GM12878 (cell line): ENCODE data around the gene ITPKB. TPM values are rescaled to one million over a fixed set of nuclear protein-coding genes. Genes with fewer than 3 reads are reported as not detected.

Experiments used
- ATAC-seq: fragments of 200-7000 bp; cut with Tn5 transposase; 3 replicates; pipeline ENCODE4 v1.9.1; 2020; ENCODE audit warnings: mild to moderate bottlenecking, moderate library complexity
- BruUV-seq: library from RNA; stranded (reverse); fragments of 400-500 nt; replicated peaks from 2 replicates; lab custom pipeline; 2021; lab: Mats Ljungman, UMichigan
- CTCF ChIA-PET: fragments of 300-600 bp; sonication (Branson Sonifier 250); formaldehyde crosslinking; extraction: SDS; loops from one replicate; lab custom pipeline; 2021; ENCODE audit warnings: inconsistent platforms; lab: Yijun Ruan, JAX
- POLR2A ChIA-PET: fragments of 350-600 bp; formaldehyde crosslinking; extraction: SDS; loops from one replicate; lab custom pipeline; 2021; ENCODE audit warnings: inconsistent platforms; lab: Charles Lee
- RAD21 ChIA-PET: fragments of 300-600 bp; sonication (Branson Sonifier 250); formaldehyde crosslinking; loops from one replicate; lab custom pipeline; 2023; ENCODE audit warnings: antibody characterized with exemption; ENCODE audit not compliant: unreplicated experiment; lab: Charles Lee
- SMC1A ChIA-PET: fragments of 300-600 bp; sonication (Branson Sonifier 250); formaldehyde crosslinking; loops from one replicate; lab custom pipeline; 2023; ENCODE audit not compliant: unreplicated experiment, uncharacterized antibody; lab: Charles Lee
- DNase-seq: peaks from one replicate; pipeline ENCODE4 v3.0.0-alpha.2; 2011; ENCODE audit warnings: low read depth, low spot score
- FAIRE-seq: peaks from 3 replicates; lab custom pipeline; 2011; peaks lifted over from hg19 to GRCh38; lab: Jason Lieb, UNC
- H2AFZ ChIP-seq: 2 replicates; pipeline ENCODE4 v1.6.0; 2011; ENCODE audit warnings: low read depth, low read length, control low read depth; ENCODE audit not compliant: control insufficient read depth
- H3K27ac ChIP-seq: 2 replicates; pipeline ENCODE4 v1.5.1; 2011; ENCODE audit warnings: control low read depth; ENCODE audit not compliant: control insufficient read depth, insufficient read depth
- H3K27me3 ChIP-seq, 2 experiments: replicated peaks in 1 of 2; 2 replicates each; pipeline versions ENCODE4 v1.6.0 to v1.6.1; 2011; ENCODE audit warnings: low read length in 1 of 2; ENCODE audit not compliant: control insufficient read depth in 2 of 2, insufficient read depth in 2 of 2
- H3K36me3 ChIP-seq, 2 experiments: 2 replicates each; pipeline ENCODE4 v1.5.1; 2011; ENCODE audit warnings: low read length in 1 of 2; ENCODE audit not compliant: control insufficient read depth in 2 of 2, insufficient read depth in 2 of 2
- H3K4me1 ChIP-seq: 2 replicates; pipeline ENCODE4 v1.6.1; 2011; ENCODE audit warnings: mild to moderate bottlenecking, low read length, moderate library complexity, mixed read lengths; ENCODE audit not compliant: control insufficient read depth, insufficient read depth
- H3K4me2 ChIP-seq: 2 replicates; pipeline ENCODE4 v1.6.0; 2011; ENCODE audit warnings: control low read depth; ENCODE audit not compliant: control insufficient read depth, insufficient read depth
- H3K4me3 ChIP-seq: fragments of 200-600 bp; sonication (generic); 2 replicates; pipeline ENCODE4 v1.5.1; 2016
- H3K79me2 ChIP-seq: 2 replicates; pipeline ENCODE4 v1.6.0; 2011; ENCODE audit warnings: low read length; ENCODE audit not compliant: control insufficient read depth, insufficient read depth
- H3K9ac ChIP-seq: 2 replicates; pipeline ENCODE4 v1.8.0; 2011; ENCODE audit warnings: low read length, control low read depth, mixed read lengths; ENCODE audit not compliant: control insufficient read depth, insufficient read depth
- H3K9me3 ChIP-seq: replicated peaks from 3 replicates; pipeline ENCODE4 v1.5.1; 2011; ENCODE audit warnings: mild to moderate bottlenecking, low read length; ENCODE audit not compliant: control insufficient read depth, insufficient read depth
- H4K20me1 ChIP-seq: 2 replicates; pipeline ENCODE4 v1.6.0; 2011; ENCODE audit not compliant: control insufficient read depth, insufficient read depth
- BHLHE40 ChIP-seq, 2 experiments: fragments of 450-650 bp in 1 of 2; IDR thresholded peaks; 2 replicates each; pipeline ENCODE4 v1.6.1; 2011 to 2017; ENCODE audit warnings: low read depth in 2 of 2, borderline replicate concordance in 1 of 2, improper control_type of control experiment in 1 of 2, low read length in 1 of 2, mild to moderate bottlenecking in 1 of 2
- BMI1 ChIP-seq: fragments of 450-650 bp; IDR thresholded peaks from 2 replicates; pipeline ENCODE4 v1.6.1; 2016; ENCODE audit warnings: mild to moderate bottlenecking, moderate library complexity, borderline replicate concordance
- EGR1 ChIP-seq, 2 experiments: IDR thresholded peaks; 1 replicate in 1 of 2; 2 replicates in 1 of 2; pipeline ENCODE4 v1.6.1; 2011 to 2012; ENCODE audit warnings: low read depth in 2 of 2, low read length in 2 of 2, borderline replicate concordance in 1 of 2, mild to moderate bottlenecking in 1 of 2, moderate library complexity in 1 of 2
- HCFC1 ChIP-seq: fragments of 150-350 bp; IDR thresholded peaks from 2 replicates; pipeline ENCODE4 v1.6.1; 2014; ENCODE audit warnings: low read length
- HDGF ChIP-seq: fragments of 450-650 bp; IDR thresholded peaks from 2 replicates; pipeline ENCODE4 v1.6.1; 2016; ENCODE audit warnings: antibody characterized with exemption
- NR2C2 ChIP-seq: IDR thresholded peaks from 2 replicates; pipeline ENCODE4 v1.6.1; 2011; ENCODE audit warnings: borderline replicate concordance, low read depth; ENCODE audit not compliant: control insufficient read depth, insufficient read length
- TCF7 ChIP-seq: IDR thresholded peaks from 2 replicates; pipeline ENCODE4 v1.6.1; 2014; ENCODE audit warnings: antibody characterized with exemption, borderline replicate concordance
- YY1 ChIP-seq: IDR thresholded peaks from 2 replicates; pipeline ENCODE4 v1.6.1; 2011; ENCODE audit warnings: low read depth, mild to moderate bottlenecking, low read length
- ZNF384 ChIP-seq: IDR thresholded peaks from 2 replicates; pipeline ENCODE4 v1.6.1; 2012; ENCODE audit warnings: low read depth, mild to moderate bottlenecking, low read length, improper control_type of control experiment, borderline replicate concordance
- WGBS: methylation state at CpG from one replicate; pipeline ENCODE4 v1.1.6; 2016; ENCODE audit warnings: low lambda C conversion rate; ENCODE audit not compliant: insufficient replicate concordance, insufficient coverage; ENCODE audit errors: missing lambda C conversion rate; 5-methylcytosine and 5-hydroxymethylcytosine counted together
- in situ Hi-C: fragments of 300-500 bp; cut with MboI; formaldehyde crosslinking; loops from 9 replicates; pipeline ENCODE4 v1.14.3; 2018; ENCODE audit warnings: mixed read lengths
- intact Hi-C: fragments of 100-400 bp; cut with micrococcal nuclease; formaldehyde crosslinking; loops from one replicate; pipeline ENCODE4 v1.14.2; 2022; ENCODE audit not compliant: unreplicated experiment
- polyA plus RNA-seq, 11 experiments: library from polyadenylated mRNA; depleted of rRNA in 4 of 11; unstranded in 6 of 11; stranded (reverse) in 5 of 11; fragments of >200 nt; fragmentation: Nextera tagmentation in 4 of 11; fragmentation: Illumina TruSeq in 1 of 11; extraction: Ambion mirVana in 4 of 11; extraction: Trizol in 1 of 11; gene quantifications; 1 replicate in 1 of 11; 2 replicates in 10 of 11; pipeline versions ENCODE4 v1.2.1 to v1.2.3, GENCODE V29; 2011 to 2016; ENCODE audit warnings: inconsistent platforms in 2 of 11, missing spikeins in 2 of 11, low read depth in 1 of 11
- total RNA-seq, 4 experiments: library from RNA; depleted of rRNA in 3 of 4; stranded (reverse); fragments of >200 nt in 3 of 4; fragmentation: Illumina TruSeq in 1 of 4; extraction: Trizol in 1 of 4; gene quantifications; 2 replicates each; pipeline versions ENCODE4 v1.2.1 to v1.2.3, GENCODE V29; 2013 to 2021
- TF ChIP-seq, protein P1 (sequence below): fragments of 450-650 bp; IDR thresholded peaks from 2 replicates; pipeline ENCODE4 v1.6.1; 2017; ENCODE audit warnings: low read depth, mild to moderate bottlenecking, moderate library complexity
- TF ChIP-seq, protein P2 (sequence below): fragments of 450-650 bp; formaldehyde crosslinking; IDR thresholded peaks from 2 replicates; pipeline ENCODE4 v1.4.0; 2020; ENCODE audit warnings: mild to moderate bottlenecking, moderate library complexity
- TF ChIP-seq, protein P3 (sequence below), 3 experiments: IDR thresholded peaks in 2 of 3; conservative IDR thresholded peaks in 1 of 3; 2 replicates each; pipeline ENCODE4 v1.5.1; 2011; ENCODE audit warnings: low read depth in 3 of 3, low read length in 3 of 3, mild to moderate bottlenecking in 3 of 3, control low read depth in 2 of 3, moderate library complexity in 2 of 3, inconsistent platforms in 1 of 3, mixed read lengths in 1 of 3; ENCODE audit not compliant: control insufficient read depth in 2 of 3, insufficient read depth in 1 of 3; ENCODE audit errors: extremely low read depth in 1 of 3

Gene ITPKB
- total and polyA plus RNA-seq, 10 of the 15 experiments (the other 5 are each of a cell fraction or from before 2014, with no cell fraction given): 1.3 to 38.7 (median 12.9) TPM

DNA sequence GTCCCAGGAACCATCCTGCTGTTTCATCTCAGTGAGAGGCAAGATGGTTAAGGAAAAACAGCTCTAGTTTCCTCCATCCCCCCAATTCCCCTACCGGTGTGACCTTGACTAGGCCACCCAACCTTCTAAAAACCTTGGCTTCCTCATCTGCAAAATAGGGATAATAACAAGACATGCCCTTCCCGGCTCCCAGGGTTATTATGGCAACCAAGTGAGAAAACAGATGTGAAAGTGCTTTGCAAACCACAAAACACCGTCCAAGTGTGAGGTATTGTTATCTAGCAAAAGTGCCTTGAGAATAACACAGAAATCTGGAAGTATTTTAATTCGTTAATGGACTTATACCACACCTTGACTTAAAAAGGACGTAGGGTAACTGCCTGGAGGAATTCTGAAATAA, 62.7 kb downstream of the ITPKB start (continued):
- TF ChIP-seq, protein P1, sequence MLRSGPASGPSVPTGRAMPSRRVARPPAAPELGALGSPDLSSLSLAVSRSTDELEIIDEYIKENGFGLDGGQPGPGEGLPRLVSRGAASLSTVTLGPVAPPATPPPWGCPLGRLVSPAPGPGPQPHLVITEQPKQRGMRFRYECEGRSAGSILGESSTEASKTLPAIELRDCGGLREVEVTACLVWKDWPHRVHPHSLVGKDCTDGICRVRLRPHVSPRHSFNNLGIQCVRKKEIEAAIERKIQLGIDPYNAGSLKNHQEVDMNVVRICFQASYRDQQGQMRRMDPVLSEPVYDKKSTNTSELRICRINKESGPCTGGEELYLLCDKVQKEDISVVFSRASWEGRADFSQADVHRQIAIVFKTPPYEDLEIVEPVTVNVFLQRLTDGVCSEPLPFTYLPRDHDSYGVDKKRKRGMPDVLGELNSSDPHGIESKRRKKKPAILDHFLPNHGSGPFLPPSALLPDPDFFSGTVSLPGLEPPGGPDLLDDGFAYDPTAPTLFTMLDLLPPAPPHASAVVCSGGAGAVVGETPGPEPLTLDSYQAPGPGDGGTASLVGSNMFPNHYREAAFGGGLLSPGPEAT: peak; percentile 58
- TF ChIP-seq BMI1: peak; percentile 25; the same call in 1 of the 2 replicates
- TF ChIP-seq, all 136 proteins: peak for 13

DNA sequence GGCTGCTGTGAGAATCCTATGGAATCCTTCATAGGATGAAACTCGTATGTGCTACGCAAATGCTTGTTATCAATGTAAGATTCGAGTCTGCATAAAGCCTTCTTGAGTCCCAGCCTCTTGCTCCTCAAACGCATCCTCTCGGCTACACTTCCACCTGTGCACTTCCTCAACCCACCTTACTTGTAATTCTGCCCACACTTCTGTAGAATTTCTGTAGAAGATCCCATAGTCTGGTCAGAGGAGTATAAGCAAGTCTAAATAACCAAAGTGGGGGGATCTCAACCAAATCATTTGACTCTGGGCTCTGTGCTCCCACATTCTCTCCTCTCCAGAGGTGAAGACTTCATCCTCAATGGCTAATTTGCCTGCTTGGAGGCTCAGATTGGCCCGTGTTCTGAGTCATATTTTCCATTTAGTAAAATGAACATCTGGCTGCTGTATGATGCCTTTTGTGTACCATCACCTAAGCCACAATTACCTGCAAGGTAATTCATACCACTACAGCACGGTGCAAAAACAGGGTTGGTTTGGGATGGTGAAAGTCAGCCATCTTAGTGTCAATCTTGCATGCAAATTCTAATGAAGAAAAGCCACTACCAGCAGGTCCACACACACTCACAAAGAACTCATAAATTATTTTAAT, 63.2 kb downstream of the ITPKB start:
- no peaks in the 10 kb centered on the region for H3K27me3 ChIP-seq
- FAIRE-seq (no peak), DNase-seq (no peak), ATAC-seq (peak; percentile 13)
- 19% methylated on average over 7 of the region's 7 CpGs for WGBS
- no TSS peak for BruUV-seq
- H3K9ac ChIP-seq: no peak overlapping the region
- RAD21 ChIA-PET: interaction anchor here (0.8 to 4.7 kb wide), 7 partner anchors 12 to 55 kb away, joined by 3 to 30 read pairs (median 5); no protein-coding TSS in a partner anchor
- POLR2A ChIA-PET: no interaction called here
- H2AFZ ChIP-seq: no peak overlapping the region
- H3K4me2 ChIP-seq: peak overlapping the region; percentile 92
- intact Hi-C loops: loop anchor here (1.0 kb wide), 1 partner anchor 13 kb away; no protein-coding TSS in a partner anchor
- no peaks in the 10 kb centered on the region for H3K9me3 ChIP-seq
- H4K20me1 ChIP-seq: 0 out of 2 replicates have a peak, but pooled peaks cover 2% of the 10 kb centered on the region
- H3K4me3 ChIP-seq: peak overlapping the region; percentile 30; the same call in 1 of the 2 replicates
- H3K79me2 ChIP-seq: peaks cover 31% of the 10 kb centered on the region
- in situ Hi-C loops: no loop called here
- SMC1A ChIA-PET: interaction anchor here (1.2 to 8.6 kb wide), 9 partner anchors 13 to 64 kb away, joined by 3 to 67 read pairs (median 7); no protein-coding TSS in a partner anchor
- H3K27ac ChIP-seq: peak overlapping the region; percentile 42
- H3K4me1 ChIP-seq: peaks cover 65% of the 10 kb centered on the region
- CTCF ChIA-PET: interaction anchor here (1.8 to 4.2 kb wide), 2 partner anchors 12 to 27 kb away, joined by 5 to 19 read pairs; no protein-coding TSS in a partner anchor
- H3K36me3 ChIP-seq: peaks cover 2 to 3% of the 10 kb centered on the region in 2 experiments; a peak in 3 of 4 replicates
- TF ChIP-seq HDGF (no peak), HCFC1 (no peak), ZNF384 (no peak), YY1 (peak; percentile 43; the same call in 1 of the 2 replicates), EGR1 (IDR thresholded peaks at IDR 0.05; ENCODE audit: borderline replicate concordance in 1 of 2, low read depth in 2 of 2, low read length in 2 of 2) (no peak), NR2C2 (no peak), TCF7 (no peak), BHLHE40 (IDR thresholded peaks at IDR 0.05; ENCODE audit: borderline replicate concordance in 1 of 2, low read depth in 2 of 2, low read length in 1 of 2) (no peak; a peak in 1 of 4 replicates)
- TF ChIP-seq, protein P2, sequence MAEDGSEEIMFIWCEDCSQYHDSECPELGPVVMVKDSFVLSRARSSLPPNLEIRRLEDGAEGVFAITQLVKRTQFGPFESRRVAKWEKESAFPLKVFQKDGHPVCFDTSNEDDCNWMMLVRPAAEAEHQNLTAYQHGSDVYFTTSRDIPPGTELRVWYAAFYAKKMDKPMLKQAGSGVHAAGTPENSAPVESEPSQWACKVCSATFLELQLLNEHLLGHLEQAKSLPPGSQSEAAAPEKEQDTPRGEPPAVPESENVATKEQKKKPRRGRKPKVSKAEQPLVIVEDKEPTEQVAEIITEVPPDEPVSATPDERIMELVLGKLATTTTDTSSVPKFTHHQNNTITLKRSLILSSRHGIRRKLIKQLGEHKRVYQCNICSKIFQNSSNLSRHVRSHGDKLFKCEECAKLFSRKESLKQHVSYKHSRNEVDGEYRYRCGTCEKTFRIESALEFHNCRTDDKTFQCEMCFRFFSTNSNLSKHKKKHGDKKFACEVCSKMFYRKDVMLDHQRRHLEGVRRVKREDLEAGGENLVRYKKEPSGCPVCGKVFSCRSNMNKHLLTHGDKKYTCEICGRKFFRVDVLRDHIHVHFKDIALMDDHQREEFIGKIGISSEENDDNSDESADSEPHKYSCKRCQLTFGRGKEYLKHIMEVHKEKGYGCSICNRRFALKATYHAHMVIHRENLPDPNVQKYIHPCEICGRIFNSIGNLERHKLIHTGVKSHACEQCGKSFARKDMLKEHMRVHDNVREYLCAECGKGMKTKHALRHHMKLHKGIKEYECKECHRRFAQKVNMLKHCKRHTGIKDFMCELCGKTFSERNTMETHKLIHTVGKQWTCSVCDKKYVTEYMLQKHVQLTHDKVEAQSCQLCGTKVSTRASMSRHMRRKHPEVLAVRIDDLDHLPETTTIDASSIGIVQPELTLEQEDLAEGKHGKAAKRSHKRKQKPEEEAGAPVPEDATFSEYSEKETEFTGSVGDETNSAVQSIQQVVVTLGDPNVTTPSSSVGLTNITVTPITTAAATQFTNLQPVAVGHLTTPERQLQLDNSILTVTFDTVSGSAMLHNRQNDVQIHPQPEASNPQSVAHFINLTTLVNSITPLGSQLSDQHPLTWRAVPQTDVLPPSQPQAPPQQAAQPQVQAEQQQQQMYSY: no peak
- TF ChIP-seq, protein P3, sequence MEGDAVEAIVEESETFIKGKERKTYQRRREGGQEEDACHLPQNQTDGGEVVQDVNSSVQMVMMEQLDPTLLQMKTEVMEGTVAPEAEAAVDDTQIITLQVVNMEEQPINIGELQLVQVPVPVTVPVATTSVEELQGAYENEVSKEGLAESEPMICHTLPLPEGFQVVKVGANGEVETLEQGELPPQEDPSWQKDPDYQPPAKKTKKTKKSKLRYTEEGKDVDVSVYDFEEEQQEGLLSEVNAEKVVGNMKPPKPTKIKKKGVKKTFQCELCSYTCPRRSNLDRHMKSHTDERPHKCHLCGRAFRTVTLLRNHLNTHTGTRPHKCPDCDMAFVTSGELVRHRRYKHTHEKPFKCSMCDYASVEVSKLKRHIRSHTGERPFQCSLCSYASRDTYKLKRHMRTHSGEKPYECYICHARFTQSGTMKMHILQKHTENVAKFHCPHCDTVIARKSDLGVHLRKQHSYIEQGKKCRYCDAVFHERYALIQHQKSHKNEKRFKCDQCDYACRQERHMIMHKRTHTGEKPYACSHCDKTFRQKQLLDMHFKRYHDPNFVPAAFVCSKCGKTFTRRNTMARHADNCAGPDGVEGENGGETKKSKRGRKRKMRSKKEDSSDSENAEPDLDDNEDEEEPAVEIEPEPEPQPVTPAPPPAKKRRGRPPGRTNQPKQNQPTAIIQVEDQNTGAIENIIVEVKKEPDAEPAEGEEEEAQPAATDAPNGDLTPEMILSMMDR (IDR thresholded peaks at IDR 0.05 in 2 of 3, conservative IDR thresholded peaks at IDR 0.05 in 1 of 3; ENCODE audit: control insufficient read depth in 2 of 3, extremely low read depth in 1 of 3, insufficient read depth in 1 of 3, low read depth in 3 of 3, low read length in 3 of 3): no peak
